NCI-H1092 (cell line): ENCODE results near the gene C19orf38.
"Not testable (repeated sequence)": the region's sequence is repeated elsewhere in the genome, so short reads cannot be mapped to it uniquely, and the experiment has no call there.

ENCODE experiments used
- DNase-seq: peaks from one replicate; lab custom pipeline; 2025; lab: John Stamatoyannopoulos, UW

The C19orf38 gene

DNA sequence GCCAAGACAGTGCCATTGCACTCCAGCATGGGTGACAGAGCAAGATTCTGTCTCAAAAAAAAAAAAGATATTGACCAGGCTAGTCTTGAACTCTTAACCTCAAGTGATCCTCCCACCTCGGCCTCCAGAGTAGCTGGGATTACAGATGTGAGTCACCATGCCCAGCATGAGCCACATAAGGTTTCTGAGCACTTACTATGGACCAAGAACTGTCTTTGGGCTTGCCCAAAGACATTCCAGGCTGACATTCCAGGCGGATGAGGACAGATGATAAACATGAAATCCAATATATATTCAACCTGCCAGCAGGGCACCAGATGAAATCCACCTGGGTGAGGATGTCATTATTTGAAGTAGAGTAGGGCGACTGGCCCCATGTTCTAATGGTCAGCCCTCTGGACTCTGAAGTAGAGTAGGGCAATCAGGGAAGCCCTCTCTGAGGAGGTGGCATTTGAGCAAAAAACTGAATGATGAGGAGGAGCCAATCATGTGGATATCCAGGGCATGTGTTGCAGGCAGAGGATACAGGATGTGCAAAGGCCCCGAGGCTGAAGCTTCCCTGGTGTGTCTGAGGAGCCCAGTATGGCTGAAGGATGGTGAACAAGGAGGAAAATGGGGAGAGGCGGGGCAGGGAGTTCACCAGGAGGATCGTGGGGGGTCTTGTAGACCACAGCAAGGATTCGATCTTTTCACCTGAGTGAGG lies 4.0 kb downstream of the C19orf38 start:
- no peak for DNase-seq

DNA sequence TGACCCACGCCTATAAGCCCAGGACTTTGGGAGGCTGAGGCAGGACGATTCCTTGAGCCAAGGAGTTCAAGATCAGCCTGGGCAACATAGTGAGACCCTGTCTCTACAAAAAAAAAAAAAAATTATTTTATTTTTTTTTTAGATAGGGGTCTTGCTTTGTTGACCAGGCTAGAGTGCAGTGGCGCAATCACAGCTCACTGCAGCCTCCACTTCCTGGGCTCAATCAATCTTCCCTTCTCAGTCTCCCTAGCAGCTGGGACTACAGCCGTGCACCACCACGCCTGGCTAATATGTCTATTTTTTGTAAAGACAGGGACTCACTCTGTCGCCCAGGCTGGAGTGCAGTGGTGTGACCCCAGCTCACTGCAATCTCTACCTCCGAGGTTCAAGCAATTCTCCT lies 4.7 kb downstream of the C19orf38 start:
- no peak for DNase-seq

DNA sequence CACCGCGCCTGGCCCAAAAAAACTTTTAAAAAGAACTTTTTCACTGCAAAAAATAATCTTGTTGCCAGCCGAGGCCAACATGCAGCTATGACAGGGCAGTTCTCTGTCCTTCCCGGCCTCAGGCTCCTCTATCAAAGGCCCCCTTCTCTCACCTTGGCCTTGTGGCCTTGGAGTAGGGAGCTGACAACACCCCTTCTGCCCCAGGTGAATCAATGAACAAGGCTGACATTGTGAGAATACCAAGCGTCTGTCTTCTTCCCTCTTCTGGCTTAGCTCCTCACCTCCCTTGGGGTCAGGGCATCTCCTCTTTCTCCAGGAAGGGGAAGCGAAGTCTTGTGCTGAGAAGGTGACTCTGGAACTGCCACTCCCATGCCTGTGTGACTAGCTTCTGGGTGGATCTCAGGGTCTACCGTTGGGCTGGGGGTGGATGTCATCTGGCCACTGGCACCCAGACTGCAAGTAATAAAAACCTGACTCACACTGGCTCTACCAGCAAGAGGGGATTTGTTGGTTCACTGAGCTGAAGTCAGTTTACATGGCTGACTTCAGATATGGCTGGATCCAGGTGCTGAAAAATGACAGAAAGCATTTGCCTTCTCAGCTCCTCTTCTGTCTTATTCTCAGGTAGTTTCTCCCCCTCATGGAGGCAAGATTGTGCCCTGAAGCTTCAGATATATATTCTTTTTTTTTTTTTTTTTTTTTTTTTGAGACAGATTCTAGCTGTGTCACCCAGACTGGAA lies 6.3 kb downstream of the C19orf38 start:
- DNase-seq: no peak

DNA sequence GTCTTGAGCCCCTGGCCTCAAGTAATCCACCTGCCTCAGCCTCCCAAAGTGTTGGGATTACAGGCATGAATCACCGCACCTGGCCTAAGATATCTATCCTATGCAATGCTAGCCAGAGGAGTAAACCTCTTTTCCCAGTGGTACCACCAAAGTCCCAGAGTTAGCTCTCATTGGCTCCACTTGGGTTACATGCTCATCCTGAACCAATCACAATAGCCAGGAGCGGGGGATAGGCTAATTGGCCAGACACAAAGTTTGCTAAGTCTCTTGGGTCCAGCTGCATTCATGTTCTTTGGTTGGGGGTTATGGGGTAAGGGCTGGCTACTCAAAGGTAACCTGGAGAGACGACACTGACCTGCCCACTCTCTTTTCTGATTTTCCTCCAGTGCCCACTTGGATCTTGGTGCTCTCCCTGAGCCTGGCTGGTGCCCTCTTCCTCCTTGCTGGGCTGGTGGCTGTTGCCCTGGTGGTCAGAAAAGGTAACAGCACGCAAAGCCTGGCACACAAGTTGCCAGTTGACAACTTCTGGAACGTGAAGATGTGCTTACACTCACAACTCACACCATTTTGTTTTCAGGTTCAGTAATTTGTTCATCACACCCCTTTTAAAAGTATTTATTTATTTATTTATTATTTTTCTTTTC lies 7.8 kb downstream of the C19orf38 start:
- DNase-seq: no peak

DNA sequence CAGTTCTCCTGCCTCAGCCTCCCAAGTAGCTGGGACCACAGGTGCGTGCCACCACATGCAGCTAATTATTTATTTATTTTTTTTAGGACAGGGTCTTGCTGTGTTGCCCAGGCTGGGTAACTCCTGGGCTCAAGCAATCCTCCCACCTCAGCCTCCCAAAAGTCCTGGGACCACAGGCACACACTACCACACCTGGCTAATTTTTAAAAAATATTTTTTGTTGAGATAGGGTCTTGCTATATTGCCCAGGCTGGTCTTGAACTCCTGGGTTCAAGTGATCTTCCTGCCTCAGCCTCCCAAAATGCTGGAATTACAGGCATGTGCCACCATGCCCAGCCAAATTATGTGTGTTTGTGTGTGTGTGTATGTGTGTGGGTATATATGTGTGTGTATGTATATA lies 8.7 kb downstream of the C19orf38 start:
- DNase-seq: not testable (repeated sequence)

DNA sequence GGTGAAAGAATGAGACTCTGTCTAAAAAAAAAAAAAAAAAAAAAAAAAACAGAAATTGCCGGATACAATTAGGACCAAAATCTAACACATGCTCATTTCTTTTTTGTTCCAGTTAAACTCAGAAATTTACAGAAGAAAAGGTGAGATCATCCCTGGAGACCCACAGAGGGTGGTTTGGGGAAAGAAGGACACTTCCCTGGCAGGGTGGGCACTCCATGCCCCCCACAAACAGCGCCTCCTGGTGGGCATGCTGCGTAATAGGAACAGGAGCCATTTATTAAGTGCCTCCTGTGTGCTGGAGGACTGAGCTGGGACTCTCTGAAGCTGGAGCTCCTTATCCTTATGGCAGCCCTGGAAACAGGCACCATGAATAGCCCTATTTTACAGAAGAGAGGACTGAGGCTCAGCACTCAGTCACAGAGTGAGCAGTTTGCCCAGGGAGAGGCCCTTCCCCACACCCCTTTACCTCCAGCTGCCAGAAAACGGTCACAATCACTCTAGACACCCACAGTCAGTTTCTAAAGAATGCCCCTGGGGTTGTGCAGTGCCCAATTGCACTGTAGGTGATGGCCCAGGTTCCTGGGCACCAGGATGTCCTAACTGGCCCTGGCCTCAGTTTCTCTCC lies 10.1 kb downstream of the C19orf38 start:
- DNase-seq: no peak

DNA sequence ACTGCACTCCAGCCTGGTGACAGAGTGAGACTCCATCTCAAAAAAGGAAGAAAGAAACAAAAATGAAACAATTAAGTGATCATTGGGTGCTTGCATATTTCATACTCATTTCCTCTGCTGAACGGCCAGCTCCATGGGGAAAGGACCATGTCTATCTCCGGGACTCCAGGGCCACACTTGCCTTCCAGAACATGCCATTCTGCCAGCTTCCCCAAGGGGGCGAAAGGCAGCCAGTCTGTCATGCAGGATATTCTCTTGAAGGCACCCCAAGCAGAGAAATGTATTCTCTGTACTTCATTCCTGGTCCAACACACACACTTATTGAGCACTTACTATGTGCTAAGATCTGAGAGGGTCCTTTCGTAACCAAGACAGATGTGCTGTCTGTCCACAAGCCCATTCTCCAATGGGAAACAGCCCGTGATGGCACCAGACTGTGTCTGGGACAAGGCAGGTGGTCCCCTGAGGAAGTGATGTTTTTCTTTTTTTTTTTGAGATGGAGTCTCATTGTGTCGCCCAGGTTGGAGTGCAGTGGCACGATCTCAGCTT lies 13.0 kb downstream of the C19orf38 start:
- DNase-seq: no peak

DNA sequence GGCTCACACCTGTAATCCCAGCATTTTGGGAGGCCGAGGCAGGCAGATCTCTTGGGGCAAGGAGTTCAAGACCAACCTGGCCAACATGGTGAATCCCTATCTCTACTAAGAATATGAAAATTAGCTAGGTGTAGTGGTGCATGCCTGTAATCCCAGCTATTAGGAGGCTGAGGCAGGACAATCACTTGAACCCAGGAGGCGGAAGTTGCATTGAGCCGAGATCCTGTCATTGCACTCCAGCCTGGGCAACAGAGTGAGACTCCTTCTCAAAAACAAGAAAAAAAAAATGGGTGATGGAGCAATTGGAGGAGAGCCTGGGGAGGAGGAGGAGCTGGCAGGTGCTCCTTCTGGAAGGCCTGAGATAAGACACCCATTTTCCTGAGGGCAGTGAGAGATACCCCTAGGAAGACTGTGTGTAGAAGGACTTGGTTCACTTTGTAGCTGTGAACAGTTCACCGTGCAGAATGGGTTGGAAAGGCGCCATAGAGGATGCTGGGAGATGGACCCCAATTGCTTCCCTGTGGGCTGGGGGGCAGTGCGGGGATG lies 14.4 kb downstream of the C19orf38 start:
- no peak for DNase-seq

DNA sequence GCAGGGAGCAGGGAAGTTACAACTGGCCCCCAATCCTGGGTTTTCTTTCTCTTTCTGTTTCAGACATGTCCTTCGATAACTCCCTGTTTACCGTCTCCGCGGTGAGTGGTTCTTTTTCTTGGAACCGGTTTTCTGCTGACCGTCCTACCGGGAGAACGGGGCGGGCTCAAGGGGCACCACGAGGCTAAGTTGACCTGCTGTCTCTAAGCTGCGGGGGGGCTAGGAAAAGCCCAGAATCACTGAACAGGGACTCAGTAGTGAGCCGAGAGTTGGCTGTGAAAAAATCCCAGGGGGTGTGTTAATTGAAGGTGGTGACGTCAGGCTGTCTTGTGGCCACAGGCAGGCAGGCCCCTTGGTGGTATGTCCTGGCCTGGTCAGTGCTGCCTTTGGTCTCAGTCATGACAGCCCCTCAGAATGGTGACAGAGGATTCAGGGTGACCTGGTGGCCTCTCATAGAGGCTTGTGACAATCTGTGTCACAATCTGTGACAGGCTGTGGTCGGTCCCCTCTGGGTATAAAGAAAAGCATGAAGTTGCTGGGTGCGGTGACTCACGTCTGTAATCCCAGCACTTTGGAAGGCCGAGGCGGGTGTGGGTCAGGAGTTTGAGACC lies 15.0 kb downstream of the C19orf38 start:
- no peak for DNase-seq

DNA sequence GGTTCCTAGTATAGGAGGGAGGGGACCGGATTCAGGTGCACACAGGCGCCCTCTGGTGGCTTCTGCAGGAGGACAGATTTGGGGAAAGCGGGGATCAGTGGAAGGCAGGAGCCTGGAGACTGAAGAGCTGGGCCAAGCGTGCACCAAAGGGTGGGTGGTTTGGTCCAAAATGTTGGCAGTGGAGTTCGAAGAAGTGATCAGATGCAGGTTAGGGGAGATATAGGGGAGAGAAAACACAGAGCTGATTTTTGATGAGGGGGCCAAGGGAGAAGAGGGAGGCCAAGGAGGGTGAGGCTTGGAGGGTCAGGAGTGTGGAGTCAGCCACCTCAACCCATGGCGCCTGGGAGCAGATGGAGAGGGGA lies 16.3 kb downstream of the C19orf38 start:
- DNase-seq: peak; percentile 66

DNA sequence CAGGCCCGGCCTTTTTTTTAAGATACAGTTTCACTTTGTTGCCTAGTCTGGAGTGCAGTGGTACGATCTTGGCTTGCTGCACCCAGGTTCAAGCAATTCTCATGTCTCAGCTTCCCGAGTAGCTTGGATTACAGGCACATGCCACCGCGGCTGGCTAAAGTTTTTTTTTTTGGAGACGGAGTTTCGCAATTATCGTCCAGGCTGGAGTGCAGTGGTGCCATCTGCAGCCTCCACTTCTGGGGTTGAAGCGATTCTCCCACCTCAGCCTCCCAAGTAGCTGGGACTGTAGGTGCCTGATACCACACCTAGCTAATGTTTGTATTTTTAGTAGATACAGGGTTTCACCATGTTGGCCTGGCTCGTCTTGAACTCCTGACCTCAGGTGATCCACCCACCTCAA lies 18.3 kb downstream of the C19orf38 start:
- DNase-seq: no peak

DNA sequence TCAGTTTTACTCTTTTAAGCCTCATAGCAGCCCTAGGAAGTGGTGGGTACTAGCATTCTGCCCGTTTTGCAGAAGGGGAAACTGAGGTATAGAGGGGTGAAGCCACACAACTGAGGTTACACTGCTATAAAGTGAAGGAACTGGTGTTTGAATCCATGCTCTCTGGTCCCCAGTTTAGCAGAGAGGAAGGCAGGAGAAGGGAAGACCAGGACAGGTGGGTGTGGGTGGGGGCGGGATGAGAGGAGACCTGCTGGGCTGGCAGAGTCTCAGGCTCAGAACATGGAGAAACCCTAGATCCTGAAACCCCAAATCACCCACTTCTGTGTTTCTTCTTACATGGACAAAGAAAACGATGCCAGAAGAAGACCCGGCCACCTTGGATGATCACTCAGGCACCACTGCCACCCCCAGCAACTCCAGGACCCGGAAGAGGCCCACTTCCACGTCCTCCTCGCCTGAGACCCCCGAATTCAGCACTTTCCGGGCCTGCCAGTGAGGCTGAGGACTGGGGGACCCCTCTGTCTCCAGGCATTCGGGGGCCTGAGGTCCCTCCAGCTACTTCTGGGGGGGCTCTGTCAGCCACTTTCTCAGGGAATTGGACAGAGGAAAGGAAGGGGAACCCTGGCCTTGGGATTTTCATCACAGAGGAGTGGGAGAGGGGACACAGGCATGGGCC lies 20.8 kb downstream of the C19orf38 start:
- no peak for DNase-seq

DNA sequence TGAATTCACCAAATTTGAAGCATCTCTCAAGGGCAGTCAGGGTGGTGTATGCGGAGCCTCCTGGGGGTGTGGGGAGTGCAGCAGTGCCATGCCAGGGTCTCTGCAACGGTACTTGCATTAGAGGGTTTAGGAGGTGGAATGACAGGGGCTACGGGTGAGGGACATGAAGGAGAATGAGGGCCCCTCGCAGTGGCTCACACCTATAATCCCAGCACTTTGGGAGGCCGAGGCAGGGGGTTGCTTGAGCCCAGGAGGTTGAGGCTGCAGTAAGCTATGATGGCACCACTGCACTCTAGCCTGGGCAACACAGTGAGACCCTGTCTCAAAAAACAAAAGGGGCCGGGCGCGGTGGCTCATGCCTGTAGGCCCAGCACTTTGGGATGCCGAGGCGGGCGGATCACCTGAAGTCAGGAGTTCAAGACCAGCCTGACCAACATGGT lies 21.7 kb downstream of the C19orf38 start:
- not testable (repeated sequence) for DNase-seq

DNA sequence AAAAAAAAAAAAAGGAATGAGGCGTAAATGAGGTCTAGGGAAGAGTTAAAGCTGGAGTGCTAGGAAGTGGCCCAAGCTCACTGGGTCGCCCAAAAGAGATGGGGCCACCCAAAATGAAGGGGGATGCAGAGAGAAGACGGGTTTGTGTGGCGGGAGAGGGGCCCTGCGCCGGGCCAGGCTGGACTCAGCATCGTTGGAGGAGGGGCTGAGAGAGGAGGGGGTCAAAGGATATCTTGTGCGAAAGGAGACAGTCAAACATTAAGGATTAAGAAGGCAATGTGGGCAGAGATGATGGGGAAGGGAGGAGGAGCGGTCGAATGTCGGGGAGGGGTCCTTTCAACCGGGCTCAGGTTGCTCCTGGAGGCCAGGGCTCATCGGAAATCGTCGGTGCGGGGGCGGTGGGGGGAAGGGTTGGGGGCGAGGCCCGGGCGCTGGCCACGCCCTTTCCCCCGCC lies 22.3 kb downstream of the C19orf38 start:
- DNase-seq: no peak

DNA sequence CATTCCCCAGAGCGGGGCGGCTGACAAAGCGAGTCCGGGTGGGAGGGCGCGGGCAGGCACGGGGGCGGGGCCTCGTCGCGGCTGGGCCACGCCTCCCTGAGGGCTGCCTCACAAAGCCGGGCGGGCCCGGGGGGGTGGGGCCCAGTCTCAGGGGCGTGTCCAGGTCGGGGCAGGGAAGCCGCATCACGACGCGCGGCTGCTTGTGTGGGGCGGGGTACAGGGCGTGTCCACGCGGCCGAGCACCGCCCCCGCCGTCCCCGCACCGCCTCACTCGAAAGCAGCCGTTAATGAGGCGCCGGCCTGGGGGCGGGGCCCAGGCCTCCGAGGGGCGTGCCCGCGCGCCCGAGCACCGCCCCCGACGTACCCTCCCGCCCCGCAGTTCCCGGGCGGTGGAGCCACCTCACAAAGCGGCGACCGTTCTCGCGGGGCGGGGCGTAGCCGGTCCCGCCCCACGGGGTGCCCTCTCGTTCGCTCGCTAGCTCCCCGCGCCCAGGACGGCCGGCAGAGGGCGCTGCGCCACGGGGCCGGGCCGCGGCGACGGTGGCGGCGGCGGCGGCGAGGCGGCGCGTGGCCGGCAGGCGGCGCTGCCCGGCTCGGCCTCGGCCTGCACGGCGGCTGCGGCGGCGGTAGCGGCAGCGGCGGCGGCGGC lies 22.9 kb downstream of the C19orf38 start, which contains the start of gene CARM1:
Gene CARM1 (plus strand): TSS at position 599 of the 649 bp plus-strand sequence. CDS start 150 bp downstream, outside the sequence.
- DNase-seq: peak; percentile 98

DNA sequence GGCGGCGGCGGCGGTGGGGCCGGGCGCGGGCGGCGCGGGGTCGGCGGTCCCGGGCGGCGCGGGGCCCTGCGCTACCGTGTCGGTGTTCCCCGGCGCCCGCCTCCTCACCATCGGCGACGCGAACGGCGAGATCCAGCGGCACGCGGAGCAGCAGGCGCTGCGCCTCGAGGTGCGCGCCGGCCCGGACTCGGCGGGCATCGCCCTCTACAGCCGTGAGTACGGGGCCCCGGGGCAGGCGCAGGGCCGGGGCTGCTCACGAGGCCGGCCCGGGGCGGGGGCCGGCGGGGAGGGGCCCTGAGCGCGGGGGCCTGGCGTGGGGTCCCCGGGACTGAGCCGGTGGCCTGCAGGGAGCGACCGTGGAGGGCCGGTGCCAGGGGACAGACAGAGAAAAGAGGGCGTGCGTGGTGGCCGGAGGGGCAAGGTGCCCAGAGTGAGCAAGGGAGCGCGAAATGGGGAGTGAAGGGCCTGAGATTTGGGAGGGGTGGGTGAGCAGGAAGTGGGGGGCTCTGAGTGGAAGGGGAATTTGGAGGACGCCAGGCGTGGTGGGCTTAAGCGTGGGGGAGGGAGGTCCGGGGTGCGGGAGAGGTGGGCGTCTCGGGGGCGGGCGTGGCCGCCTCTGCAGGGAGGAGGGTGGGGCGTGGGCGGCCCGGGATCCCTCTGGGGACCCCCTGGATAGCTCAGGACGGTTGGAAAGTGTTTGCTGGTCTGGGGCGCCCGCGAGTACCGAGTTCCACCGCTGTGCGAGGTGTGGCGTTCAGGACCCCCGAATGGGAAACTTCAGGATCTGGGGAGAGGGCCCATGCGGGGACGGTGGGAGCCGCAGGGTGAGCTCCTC lies 23.7 kb downstream of the C19orf38 start:
- DNase-seq: no peak

DNA sequence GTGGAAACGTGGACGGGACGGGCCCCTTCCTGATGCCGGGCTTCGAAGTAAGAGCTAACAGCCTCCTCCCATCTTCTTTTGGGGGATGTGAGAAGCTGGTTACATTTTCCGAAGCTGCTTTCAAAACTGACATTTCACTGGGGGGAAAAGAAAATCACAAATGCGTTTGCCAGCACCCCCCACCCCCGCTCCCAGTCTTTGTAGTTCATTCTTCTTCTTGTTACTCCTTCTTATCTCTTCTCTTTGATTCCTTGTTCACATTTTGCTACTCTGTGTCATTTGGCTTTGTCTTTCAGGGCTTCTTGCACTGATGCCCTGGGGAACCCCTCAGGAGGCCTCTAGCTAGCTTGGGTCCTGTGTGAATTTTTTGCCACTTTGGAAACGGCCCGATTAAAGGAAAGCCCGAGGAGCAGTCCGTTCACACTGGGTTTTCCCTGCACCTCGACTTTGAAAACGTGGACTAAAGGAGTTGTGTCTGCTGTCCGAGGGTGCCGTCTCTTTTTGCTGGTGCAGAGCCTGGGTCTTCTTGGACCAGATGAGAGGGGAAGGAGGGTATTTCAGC lies 24.4 kb downstream of the C19orf38 start:
- no peak for DNase-seq

DNA sequence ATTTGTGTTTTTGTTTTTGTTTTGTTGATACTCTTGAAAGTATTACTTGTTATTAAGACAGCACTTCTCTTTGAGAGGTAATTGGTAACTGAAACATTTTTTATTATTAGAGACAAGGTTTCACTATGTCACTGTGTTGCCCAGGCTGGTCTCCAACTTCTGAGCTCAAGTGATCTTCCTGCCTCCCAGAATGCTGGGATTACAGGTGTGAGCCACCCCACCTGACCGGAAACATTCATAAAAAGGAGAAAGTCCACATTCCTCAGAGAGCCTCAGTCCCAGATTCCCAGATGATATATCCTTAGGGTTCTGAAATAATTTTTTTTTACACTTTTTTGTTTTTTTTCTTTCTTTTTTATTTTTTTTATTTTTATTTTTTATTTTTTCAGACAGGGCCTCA lies 25.8 kb downstream of the C19orf38 start:
- no peak for DNase-seq
